Fibroblast of mammary gland (primary cell): ENCODE data around the gene EVC2.

ENCODE experiments used
- DNase-seq: peaks from one replicate; pipeline ENCODE4 v3.0.0-alpha.2; 2010; ENCODE audit warnings: low read depth
- H3K4me3 ChIP-seq: 2 replicates; pipeline ENCODE4 v1.5.1; 2011; ENCODE audit warnings: low read depth, mild to moderate bottlenecking, low read length, moderate library complexity; ENCODE audit not compliant: control insufficient read depth
- TF ChIP-seq, protein P1 (sequence below): conservative IDR thresholded peaks from 2 replicates; pipeline ENCODE4 v1.5.1; 2011; ENCODE audit warnings: low read depth, low read length, inconsistent platforms; ENCODE audit not compliant: control insufficient read depth, insufficient read depth

Gene EVC2

DNA sequence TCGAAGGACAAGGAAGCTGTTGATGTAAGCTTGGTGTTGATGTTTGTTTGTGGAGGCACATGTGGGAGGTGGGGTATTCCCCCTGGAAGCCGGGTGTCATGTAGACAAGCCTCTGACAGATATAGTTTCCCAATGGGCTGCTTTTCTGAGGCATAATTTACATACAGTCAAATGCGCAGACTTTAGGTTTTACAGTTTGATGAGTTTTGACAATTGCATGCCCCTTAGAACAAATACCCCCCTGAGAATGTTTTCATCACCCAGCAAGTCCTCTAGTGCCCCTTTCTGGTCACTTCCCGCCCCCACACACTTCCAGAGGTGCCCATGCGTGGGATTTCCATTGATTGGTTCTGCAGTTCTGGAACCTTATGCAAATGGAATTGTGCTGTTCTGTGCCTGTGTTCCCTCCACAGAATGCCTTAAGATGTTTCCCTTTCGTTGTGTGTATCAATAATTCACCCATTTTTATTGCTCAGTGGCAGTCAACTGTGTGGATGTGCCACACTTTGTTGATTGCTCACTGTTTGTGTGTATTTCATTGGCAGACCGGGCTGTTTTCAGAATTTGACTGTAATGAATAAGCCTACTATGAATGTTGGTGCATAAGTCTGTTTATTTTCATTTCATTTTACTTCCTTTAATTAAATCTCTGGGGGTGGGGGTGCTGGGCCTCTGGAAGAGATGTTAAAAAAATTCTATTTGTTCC is 11.1 kb upstream of the EVC2 start:
- TF ChIP-seq, protein P1, sequence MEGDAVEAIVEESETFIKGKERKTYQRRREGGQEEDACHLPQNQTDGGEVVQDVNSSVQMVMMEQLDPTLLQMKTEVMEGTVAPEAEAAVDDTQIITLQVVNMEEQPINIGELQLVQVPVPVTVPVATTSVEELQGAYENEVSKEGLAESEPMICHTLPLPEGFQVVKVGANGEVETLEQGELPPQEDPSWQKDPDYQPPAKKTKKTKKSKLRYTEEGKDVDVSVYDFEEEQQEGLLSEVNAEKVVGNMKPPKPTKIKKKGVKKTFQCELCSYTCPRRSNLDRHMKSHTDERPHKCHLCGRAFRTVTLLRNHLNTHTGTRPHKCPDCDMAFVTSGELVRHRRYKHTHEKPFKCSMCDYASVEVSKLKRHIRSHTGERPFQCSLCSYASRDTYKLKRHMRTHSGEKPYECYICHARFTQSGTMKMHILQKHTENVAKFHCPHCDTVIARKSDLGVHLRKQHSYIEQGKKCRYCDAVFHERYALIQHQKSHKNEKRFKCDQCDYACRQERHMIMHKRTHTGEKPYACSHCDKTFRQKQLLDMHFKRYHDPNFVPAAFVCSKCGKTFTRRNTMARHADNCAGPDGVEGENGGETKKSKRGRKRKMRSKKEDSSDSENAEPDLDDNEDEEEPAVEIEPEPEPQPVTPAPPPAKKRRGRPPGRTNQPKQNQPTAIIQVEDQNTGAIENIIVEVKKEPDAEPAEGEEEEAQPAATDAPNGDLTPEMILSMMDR = no peak
- no peak overlapping the region for H3K4me3 ChIP-seq
- no peak for DNase-seq

- no peak overlapping the region for H3K4me3 ChIP-seq
- no peak for DNase-seq
- TF ChIP-seq, protein P1 = no peak
Measured at GRCh38 chr4:5718411-5718810, 10.1 kb upstream of the EVC2 start.

GRCh38 chr4:5717449-5718158 is 9.2 kb upstream of the EVC2 start:
- no peak overlapping the region for H3K4me3 ChIP-seq
- TF ChIP-seq, protein P1 = no peak
- no peak for DNase-seq

DNA sequence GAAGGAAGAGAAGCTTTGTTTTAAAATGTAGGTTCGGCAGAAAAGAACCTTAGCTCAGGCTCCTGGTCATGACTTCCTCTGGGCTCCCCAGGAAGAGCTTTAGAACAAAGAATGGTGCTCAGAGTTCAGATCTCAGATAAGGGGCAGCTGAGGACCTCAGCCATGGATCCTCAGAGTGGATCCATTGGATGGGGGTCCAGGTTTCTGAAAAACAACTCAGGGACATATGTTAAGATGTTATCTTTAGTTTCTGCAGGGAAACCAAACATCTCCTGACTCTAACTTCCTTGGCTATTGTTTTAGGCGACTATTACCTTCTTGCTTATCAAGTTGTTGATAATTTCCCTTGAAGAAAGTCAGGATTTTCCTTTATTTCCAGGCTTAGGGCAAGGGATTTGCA is 8.0 kb upstream of the EVC2 start:
- no peak overlapping the region for H3K4me3 ChIP-seq
- TF ChIP-seq, protein P1 = no peak
- no peak for DNase-seq

GRCh38 chr4:5715357-5715756 is 7.0 kb upstream of the EVC2 start:
- DNase-seq = no peak
- TF ChIP-seq, protein P1 = no peak
- no peak overlapping the region for H3K4me3 ChIP-seq

- DNase-seq = no peak
- H3K4me3 ChIP-seq = no peak overlapping the region
- TF ChIP-seq, protein P1 = no peak
Measured at GRCh38 chr4:5713861-5714260, 5.5 kb upstream of the EVC2 start.
